Mesendoderm (in vitro differentiated cells): ENCODE data around the gene TNK1.
"Not testable (repeated sequence)": the region's sequence is repeated elsewhere in the genome, so short reads cannot be mapped to it uniquely, and the experiment has no call there.

Experiments used
- DNase-seq: peaks from one replicate; pipeline ENCODE4 v3.0.0; 2013
- H2AK5ac ChIP-seq: 2 replicates; pipeline ENCODE4 v1.6.1; 2013; ENCODE audit warnings: low read length, inconsistent platforms
- H2BK120ac ChIP-seq: 2 replicates; pipeline ENCODE4 v1.6.1; 2013; ENCODE audit warnings: low read depth, mild to moderate bottlenecking, low read length, moderate library complexity, mixed read lengths
- H2BK15ac ChIP-seq: replicated peaks from 2 replicates; pipeline ENCODE4 v1.6.1; 2013; ENCODE audit warnings: low read depth, mild to moderate bottlenecking, moderate library complexity
- H2BK5ac ChIP-seq: 2 replicates; pipeline ENCODE4 v1.6.1; 2013; ENCODE audit warnings: low read length, inconsistent platforms
- H3K18ac ChIP-seq: 2 replicates; pipeline ENCODE4 v1.6.1; 2013; ENCODE audit warnings: mild to moderate bottlenecking, low read length, mixed read lengths
- H3K23ac ChIP-seq: one replicate; pipeline ENCODE4 v1.6.1; 2013; ENCODE audit warnings: low read length
- H3K27ac ChIP-seq: 2 replicates; pipeline ENCODE4 v1.5.1; 2013; ENCODE audit warnings: low read depth, mild to moderate bottlenecking, inconsistent platforms, low read length, moderate library complexity
- H3K27me3 ChIP-seq: 2 replicates; pipeline ENCODE4 v1.6.1; 2013; ENCODE audit warnings: low read length, control low read depth, mild to moderate bottlenecking, inconsistent platforms; ENCODE audit not compliant: insufficient read depth, poor library complexity
- H3K36me3 ChIP-seq: 2 replicates; pipeline ENCODE4 v1.6.1; 2013; ENCODE audit warnings: low read length, inconsistent platforms; ENCODE audit not compliant: control insufficient read depth, insufficient read depth
- H3K4ac ChIP-seq: one replicate; pipeline ENCODE4 v1.6.1; 2013; ENCODE audit warnings: low read depth, mild to moderate bottlenecking, low read length, moderate library complexity
- H3K4me1 ChIP-seq: 2 replicates; pipeline ENCODE4 v1.6.1; 2013; ENCODE audit warnings: low read depth, low read length, inconsistent platforms; ENCODE audit not compliant: control insufficient read depth
- H3K4me2 ChIP-seq: 2 replicates; pipeline ENCODE4 v1.6.1; 2013; ENCODE audit warnings: low read length
- H3K4me3 ChIP-seq: 2 replicates; pipeline ENCODE4 v1.5.1; 2013; ENCODE audit warnings: mild to moderate bottlenecking, low read length
- H3K56ac ChIP-seq: one replicate; pipeline ENCODE4 v1.6.1; 2013; ENCODE audit warnings: low read length
- H3K79me1 ChIP-seq: 2 replicates; pipeline ENCODE4 v1.6.1; 2013; ENCODE audit warnings: low read length, inconsistent platforms
- H3K79me2 ChIP-seq: 2 replicates; pipeline ENCODE4 v1.6.1; 2013; ENCODE audit warnings: mild to moderate bottlenecking, low read length; ENCODE audit not compliant: control insufficient read depth, insufficient read depth
- H3K9ac ChIP-seq: 2 replicates; pipeline ENCODE4 v1.6.1; 2013; ENCODE audit warnings: low read length, inconsistent platforms
- H4K5ac ChIP-seq: one replicate; pipeline ENCODE4 v1.6.1; 2013; ENCODE audit warnings: low read length
- H4K8ac ChIP-seq: one replicate; pipeline ENCODE4 v1.6.1; 2013; ENCODE audit warnings: low read depth, mild to moderate bottlenecking, control low read depth, low read length, moderate library complexity
- WGBS: extraction: QIAGEN DNeasy Blood & Tissue Kit; methylation state at CpG from one replicate; pipeline ENCODE4 v1.1.7; 2013; ENCODE audit warnings: low lambda C conversion rate, missing lambda C conversion rate; ENCODE audit not compliant: insufficient coverage; ENCODE audit errors: extremely low coverage; 5-methylcytosine and 5-hydroxymethylcytosine counted together

The TNK1 gene

GRCh38 chr17:7356756-7357155, 24.1 kb upstream of the TNK1 start:
- H3K23ac ChIP-seq = no peak overlapping the region

DNA sequence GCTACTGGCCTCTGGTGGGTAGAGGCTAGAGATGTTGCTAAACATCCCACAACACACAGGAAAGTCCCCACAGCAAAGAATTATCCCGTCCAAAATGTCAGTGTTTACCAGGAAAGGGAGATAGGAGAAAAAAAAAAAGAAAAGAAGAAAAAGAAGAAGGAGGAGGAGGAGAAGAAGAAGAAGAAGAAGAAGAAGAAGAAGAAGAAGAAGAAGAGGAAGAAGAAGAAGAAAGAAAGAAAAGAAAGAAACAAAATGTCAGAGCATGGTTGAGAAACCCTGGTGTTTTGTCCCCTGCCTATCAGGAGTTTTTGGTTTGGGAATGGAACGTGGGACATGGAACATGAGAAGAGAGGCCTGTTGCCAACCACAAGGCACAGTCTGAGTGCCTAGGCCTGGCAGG, 23.5 kb upstream of the TNK1 start:
- no peak overlapping the region for H2BK15ac ChIP-seq
- no peak for DNase-seq
- H3K4ac ChIP-seq = no peak overlapping the region
- no peak overlapping the region for H4K8ac ChIP-seq
- no peaks in the 10 kb centered on the region for H3K36me3 ChIP-seq
- H3K9ac ChIP-seq = no peak overlapping the region
- H2BK5ac ChIP-seq = no peak overlapping the region
- no peaks in the 10 kb centered on the region for H3K79me1 ChIP-seq
- H3K18ac ChIP-seq = no peak overlapping the region
- H3K27me3 ChIP-seq = no peaks in the 10 kb centered on the region
- no peak overlapping the region for H3K27ac ChIP-seq
- H3K4me3 ChIP-seq = no peak overlapping the region
- no peaks in the 10 kb centered on the region for H3K79me2 ChIP-seq
- WGBS = no CpG with 5 or more reads among the region's 2 CpGs
- no peaks in the 10 kb centered on the region for H3K4me1 ChIP-seq
- no peak overlapping the region for H2BK120ac ChIP-seq
- no peak overlapping the region for H3K23ac ChIP-seq
- H3K56ac ChIP-seq = no peak overlapping the region
- H3K4me2 ChIP-seq = no peak overlapping the region
- no peak overlapping the region for H4K5ac ChIP-seq
- H2AK5ac ChIP-seq = no peak overlapping the region

More at GRCh38 chr17:7356756-7357155, 24.1 kb upstream of the TNK1 start:
- no peak overlapping the region for H3K18ac ChIP-seq
- H3K4me2 ChIP-seq = no peak overlapping the region
- H3K27ac ChIP-seq = no peak overlapping the region
- WGBS = no CpG with 5 or more reads among the region's 8 CpGs
- H2AK5ac ChIP-seq = no peak overlapping the region
- H3K4me3 ChIP-seq = no peak overlapping the region
- no peak for DNase-seq
- no peak overlapping the region for H3K9ac ChIP-seq
- no peak overlapping the region for H3K56ac ChIP-seq
- no peaks in the 10 kb centered on the region for H3K79me1 ChIP-seq
- no peak overlapping the region for H3K4ac ChIP-seq
- no peak overlapping the region for H2BK5ac ChIP-seq
- H4K5ac ChIP-seq = no peak overlapping the region
- no peaks in the 10 kb centered on the region for H3K79me2 ChIP-seq
- no peak overlapping the region for H2BK120ac ChIP-seq
- H3K4me1 ChIP-seq = no peaks in the 10 kb centered on the region
- no peaks in the 10 kb centered on the region for H3K36me3 ChIP-seq
- no peak overlapping the region for H4K8ac ChIP-seq
- no peaks in the 10 kb centered on the region for H3K27me3 ChIP-seq
- no peak overlapping the region for H2BK15ac ChIP-seq

- Histone ChIP-seq H3K4me2 (no peak overlapping the region), H3K27ac (no peak overlapping the region), H3K79me2 (no peaks in the 10 kb centered on the region), H3K79me1 (no peaks in the 10 kb centered on the region), H3K18ac (no peak overlapping the region), H2AK5ac (no peak overlapping the region), H3K23ac (no peak overlapping the region), H2BK5ac (no peak overlapping the region), H2BK120ac (no peak overlapping the region), H3K27me3 (no peaks in the 10 kb centered on the region), H3K4ac (no peak overlapping the region), H3K9ac (no peak overlapping the region), H4K5ac (no peak overlapping the region), H3K56ac (no peak overlapping the region), H3K36me3 (no peaks in the 10 kb centered on the region), H3K4me3 (no peak overlapping the region), H3K4me1 (no peaks in the 10 kb centered on the region), H2BK15ac (no peak overlapping the region), H4K8ac (no peak overlapping the region)
- no CpG with 5 or more reads among the region's 3 CpGs for WGBS
- DNase-seq = no peak
These were observed 19.0 kb upstream of the TNK1 start for GRCh38 chr17:7361906-7362305.

GRCh38 chr17:7363311-7363710, 17.6 kb upstream of the TNK1 start:
- H3K4me2 ChIP-seq = no peak overlapping the region
- H3K36me3 ChIP-seq = no peaks in the 10 kb centered on the region
- no peak overlapping the region for H2BK120ac ChIP-seq
- no peaks in the 10 kb centered on the region for H3K79me1 ChIP-seq
- H2BK5ac ChIP-seq = no peak overlapping the region
- no peak overlapping the region for H4K5ac ChIP-seq
- no peak overlapping the region for H3K9ac ChIP-seq
- H3K4me3 ChIP-seq = no peak overlapping the region
- no peak overlapping the region for H3K56ac ChIP-seq
- H3K4me1 ChIP-seq = no peaks in the 10 kb centered on the region
- H2AK5ac ChIP-seq = no peak overlapping the region
- H3K23ac ChIP-seq = no peak overlapping the region
- no peak overlapping the region for H3K18ac ChIP-seq
- no peak overlapping the region for H3K27ac ChIP-seq
- no peaks in the 10 kb centered on the region for H3K27me3 ChIP-seq
- H4K8ac ChIP-seq = no peak overlapping the region
- no peaks in the 10 kb centered on the region for H3K79me2 ChIP-seq
- DNase-seq = no peak
- no peak overlapping the region for H2BK15ac ChIP-seq
- no CpG with 5 or more reads among the region's 6 CpGs for WGBS
- no peak overlapping the region for H3K4ac ChIP-seq

DNA sequence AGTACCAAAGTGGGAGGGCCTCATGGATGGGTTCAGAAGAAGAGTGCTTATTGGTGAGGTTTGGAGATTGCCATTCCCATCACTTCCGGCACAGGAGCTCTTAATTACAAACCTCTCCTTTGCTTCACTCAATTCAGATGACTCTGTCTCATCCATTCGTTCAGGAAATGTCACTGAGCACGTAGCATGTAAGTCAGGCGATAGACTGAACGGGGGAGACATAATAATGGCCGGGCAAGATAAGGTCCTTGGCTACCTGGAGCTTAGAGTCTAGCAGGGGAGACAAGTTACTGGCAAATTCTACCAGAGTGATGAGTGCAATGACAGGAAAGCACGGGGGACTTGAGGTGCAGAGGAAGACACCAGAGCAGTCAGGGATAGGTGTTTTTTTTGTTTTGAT, 14.9 kb upstream of the TNK1 start:
- H3K18ac ChIP-seq, H3K4me3 ChIP-seq, H2BK120ac ChIP-seq, H3K27me3 ChIP-seq, H3K4ac ChIP-seq, H3K56ac ChIP-seq, H3K4me2 ChIP-seq, H3K79me2 ChIP-seq, H2BK15ac ChIP-seq, H2BK5ac ChIP-seq, DNase-seq, H2AK5ac ChIP-seq, H3K4me1 ChIP-seq, H3K23ac ChIP-seq, H3K27ac ChIP-seq, H4K5ac ChIP-seq, H3K36me3 ChIP-seq, H3K79me1 ChIP-seq, H4K8ac ChIP-seq, H3K9ac ChIP-seq: not testable (repeated sequence)
- WGBS = no CpG with 5 or more reads among the region's 7 CpGs

DNA sequence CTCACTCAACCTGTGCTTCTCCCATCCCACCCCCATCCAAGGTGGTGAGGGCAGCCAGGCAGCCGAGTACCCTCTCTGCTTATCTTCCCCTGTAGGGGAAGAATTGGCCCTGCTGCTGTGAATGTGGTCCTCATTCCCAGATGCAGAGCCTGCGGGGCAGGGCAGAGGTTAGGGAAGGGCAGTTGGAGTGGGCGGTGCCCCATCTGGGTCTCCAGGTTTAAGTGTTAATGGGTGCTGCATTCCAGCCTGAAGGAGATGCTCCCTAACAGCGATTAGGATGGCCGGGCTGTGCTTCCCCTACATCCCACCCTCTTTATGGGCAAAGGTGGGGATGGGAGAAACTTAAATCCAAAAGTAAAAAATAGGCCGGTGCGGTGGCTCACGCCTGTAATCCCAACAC, 13.8 kb upstream of the TNK1 start:
- Histone ChIP-seq H2BK15ac (no peak overlapping the region), H2AK5ac (no peak overlapping the region), H3K79me2 (no peaks in the 10 kb centered on the region), H3K4me1 (no peaks in the 10 kb centered on the region), H2BK120ac (no peak overlapping the region), H3K9ac (no peak overlapping the region), H3K23ac (no peak overlapping the region), H3K56ac (no peak overlapping the region), H3K27ac (no peak overlapping the region), H3K36me3 (no peaks in the 10 kb centered on the region), H4K5ac (no peak overlapping the region), H3K4ac (no peak overlapping the region), H3K27me3 (no peaks in the 10 kb centered on the region), H3K4me3 (no peak overlapping the region), H3K4me2 (no peak overlapping the region), H2BK5ac (no peak overlapping the region), H3K18ac (no peak overlapping the region), H3K79me1 (no peaks in the 10 kb centered on the region), H4K8ac (no peak overlapping the region)
- no peak for DNase-seq
- no CpG with 5 or more reads among the region's 8 CpGs for WGBS
